Right ventricle myocardium superior (tissue), 1 donor: ENCODE results near the gene TNIP2. TPM values are rescaled to one million over a fixed set of nuclear protein-coding genes. Genes with fewer than 3 reads are reported as not detected.
"Not testable (repeated sequence)": the region's sequence is repeated elsewhere in the genome, so short reads cannot be mapped to it uniquely, and the experiment has no call there.

Source experiments
- ATAC-seq: fragments of 200-7000 bp; cut with Tn5 transposase; one replicate; pipeline ENCODE4 v1.9.1; 2020; ENCODE audit warnings: mild to moderate bottlenecking; ENCODE audit not compliant: poor library complexity
- DNase-seq: peaks from one replicate; pipeline ENCODE4 v3.0.0-alpha.2; 2020
- intact Hi-C: fragments of 100-400 bp; cut with DNase I; formaldehyde crosslinking; loops from one replicate; pipeline ENCODE4 v1.11.2; 2022
- total RNA-seq: library from RNA; stranded (reverse); fragmentation: NEBNext Ultra II Directional; extraction: Animal tissue kit (Norgen Biotek cat#: 25700); gene quantifications from one replicate; pipeline ENCODE4 v1.2.1, GENCODE V29; 2021
- donor health status: DM: no; HTN: yes; CAD: no; lungs with severe emphysema.

TNIP2 gene
- total RNA-seq, 1 donor from 2014 or later: 25.9 TPM

DNA sequence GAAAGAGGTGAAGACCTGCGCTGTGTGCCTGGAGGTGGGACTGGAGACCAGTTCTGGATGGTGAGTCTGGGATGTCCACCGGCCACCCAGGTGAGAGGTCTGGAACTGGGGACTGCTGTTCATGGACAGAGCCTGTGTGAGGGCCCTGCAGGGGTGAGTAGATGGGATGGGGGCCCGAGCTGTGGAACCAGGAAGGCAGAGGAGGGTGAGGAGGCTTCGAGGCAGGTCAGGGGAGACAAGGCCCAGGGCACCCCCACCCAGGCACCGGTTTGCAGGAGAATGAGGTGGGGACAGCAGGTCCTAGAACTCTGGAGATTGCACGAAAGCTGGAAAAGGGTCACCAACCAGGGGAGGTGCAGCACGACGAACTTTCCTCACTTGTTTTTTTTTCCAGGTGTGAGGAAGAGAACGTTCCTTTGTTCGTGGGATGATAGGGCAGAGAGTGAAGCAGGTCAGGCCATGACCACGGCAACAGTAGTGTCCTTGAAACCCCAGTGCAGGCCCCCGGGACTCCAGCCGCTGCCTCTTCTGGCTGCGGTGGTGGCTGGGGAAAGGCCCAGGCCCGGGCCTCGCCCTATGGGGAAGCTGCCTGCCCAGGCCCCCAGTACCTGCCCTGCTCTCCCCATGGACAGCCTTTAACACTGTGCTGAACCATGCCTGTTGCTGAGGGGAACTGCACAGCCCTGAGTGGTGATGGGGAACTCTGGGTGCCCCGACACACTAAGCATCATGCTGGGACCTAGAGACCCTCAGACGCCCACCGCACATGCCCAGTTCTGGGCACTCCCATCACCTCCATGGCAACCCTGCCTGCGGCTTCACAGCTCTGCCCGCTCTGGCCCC is 22.9 kb downstream of the TNIP2 start:
- no peak for DNase-seq
- intact Hi-C loops: no loop called here
- peak; percentile 13 for ATAC-seq

- DNase-seq (no peak), ATAC-seq (no peak)
- intact Hi-C loops: no loop called here
Measured at GRCh38 chr4:2732526-2732925, 23.6 kb downstream of the TNIP2 start.

DNA sequence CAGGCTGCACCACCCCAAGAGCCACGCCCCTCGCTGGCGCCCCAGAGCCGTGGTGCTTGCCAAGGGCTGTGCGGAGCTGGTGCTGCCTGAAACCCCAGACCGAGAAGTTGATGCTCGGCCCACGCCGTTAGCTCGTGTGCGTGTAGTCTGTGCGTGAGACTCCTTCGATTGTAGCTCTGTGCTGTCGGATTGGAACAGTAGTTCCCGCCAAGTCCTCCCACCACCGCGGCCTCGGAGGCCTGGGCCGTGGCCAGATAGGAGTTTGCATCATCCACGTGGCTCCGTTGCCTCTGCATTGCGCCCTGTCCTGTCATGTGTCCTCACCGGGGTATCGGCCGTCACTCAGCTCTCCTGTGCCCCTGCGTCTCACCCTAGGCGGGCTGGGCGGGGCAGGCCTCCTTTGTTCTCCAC is 24.2 kb downstream of the TNIP2 start:
- intact Hi-C loops: no loop called here
- ATAC-seq (no peak), DNase-seq (no peak)

- ATAC-seq (no peak), DNase-seq (no peak)
- intact Hi-C loops: no loop called here
Measured at GRCh38 chr4:2729533-2729875, 26.6 kb downstream of the TNIP2 start.

DNA sequence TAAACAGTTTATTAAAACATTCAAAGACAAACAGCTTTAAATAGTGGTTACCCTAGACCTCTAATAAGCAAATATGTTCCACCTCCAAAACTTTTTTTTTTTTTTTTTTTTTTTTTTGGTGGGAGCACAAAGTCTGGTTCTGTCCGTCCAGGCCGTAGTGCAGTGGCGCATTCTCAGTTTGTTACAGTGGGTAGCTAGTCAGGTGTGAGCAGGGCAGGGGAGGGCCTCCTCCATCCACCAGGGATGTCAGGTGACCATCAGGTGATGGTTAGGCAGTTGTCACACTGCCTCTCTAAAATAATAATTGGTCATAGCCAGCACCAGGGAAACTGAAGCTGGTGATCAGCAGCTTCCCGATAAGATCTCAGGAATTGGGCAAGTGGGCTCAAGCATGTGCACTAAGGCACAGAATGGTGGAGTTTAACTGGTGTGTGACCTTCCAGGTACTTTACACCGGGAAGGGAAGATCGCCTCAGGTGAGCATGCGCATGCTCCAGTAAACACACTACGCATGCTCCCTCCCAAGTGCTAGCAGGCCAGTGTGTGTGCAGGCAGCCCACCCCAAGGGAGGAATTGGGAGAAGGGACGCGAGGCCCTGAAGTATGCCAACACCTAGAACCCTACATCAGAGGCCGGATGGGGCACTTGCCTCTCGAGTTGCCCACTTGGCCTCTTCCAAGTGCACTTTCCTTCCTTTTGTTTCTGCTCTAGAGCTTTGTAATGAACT is 27.2 kb downstream of the TNIP2 start:
- no peak for ATAC-seq
- intact Hi-C loops: no loop called here

DNA sequence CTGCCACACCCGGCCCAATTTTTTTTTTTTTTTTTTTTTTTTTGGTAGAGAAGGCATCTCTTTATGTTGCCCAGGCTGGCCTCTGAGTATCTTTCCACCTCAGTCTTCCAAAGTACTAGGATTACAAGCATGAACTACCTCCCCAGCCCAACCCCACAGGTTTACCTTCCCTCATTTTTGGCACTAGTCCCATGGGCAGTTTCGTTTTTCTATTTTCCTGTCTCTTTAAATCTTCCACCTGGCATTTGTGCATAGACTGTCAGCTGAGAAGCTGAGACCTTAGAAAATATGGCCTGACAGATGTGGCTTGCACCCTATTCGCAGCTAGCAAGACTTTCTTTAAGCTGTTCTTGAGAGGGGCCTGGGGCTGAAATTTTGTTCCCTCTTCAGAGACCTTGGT is 27.9 kb downstream of the TNIP2 start:
- DNase-seq (no peak), ATAC-seq (no peak)
- intact Hi-C loops: no loop called here

More for the DNA sequence above, 27.2 kb downstream of the TNIP2 start:
- DNase-seq: no peak

DNA sequence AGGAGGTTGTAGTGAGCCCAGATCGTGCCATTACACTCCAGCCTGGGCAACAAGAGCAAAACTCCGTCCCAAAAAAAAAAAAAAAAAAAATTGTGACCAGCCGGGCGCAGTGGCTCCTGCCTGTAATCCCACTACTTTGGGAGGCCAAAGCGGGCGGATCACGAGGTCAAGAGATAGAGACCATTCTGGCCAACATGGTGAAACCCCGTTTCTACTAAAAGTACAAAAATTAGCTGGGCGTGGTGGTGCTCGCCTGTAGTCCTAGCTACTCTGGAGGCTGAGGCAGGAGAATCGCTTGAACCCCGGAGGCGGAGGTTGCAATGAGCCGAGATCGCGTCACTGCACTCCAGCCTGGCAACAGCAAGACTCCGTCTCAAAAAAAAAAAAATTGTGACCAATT is 29.3 kb downstream of the TNIP2 start:
- intact Hi-C loops, DNase-seq, ATAC-seq: not testable (repeated sequence)

- DNase-seq (no peak), ATAC-seq (no peak)
- intact Hi-C loops: no loop called here
Measured at GRCh38 chr4:2725380-2725779, 30.8 kb downstream of the TNIP2 start.

DNA sequence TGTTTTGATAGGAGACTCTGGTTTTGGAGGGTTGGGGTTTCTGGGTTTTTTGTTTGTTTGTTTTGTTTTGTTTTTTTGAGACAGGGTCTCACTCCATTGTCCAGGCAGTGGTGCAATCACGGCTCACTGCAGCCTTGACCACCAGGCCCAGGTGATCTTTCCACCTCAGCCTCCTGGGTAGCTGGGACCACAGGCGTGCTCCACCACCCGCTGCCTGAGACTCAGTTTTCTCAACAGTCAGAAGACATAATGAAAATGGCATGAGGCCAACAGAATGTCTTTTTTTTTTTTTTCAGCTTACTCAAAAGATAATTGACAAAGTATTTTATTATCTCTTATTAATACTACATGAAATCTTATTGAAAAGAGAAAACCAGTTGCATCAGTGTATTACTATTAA is 32.4 kb downstream of the TNIP2 start:
- ATAC-seq: no peak
- DNase-seq: no peak
- intact Hi-C loops: no loop called here

DNA sequence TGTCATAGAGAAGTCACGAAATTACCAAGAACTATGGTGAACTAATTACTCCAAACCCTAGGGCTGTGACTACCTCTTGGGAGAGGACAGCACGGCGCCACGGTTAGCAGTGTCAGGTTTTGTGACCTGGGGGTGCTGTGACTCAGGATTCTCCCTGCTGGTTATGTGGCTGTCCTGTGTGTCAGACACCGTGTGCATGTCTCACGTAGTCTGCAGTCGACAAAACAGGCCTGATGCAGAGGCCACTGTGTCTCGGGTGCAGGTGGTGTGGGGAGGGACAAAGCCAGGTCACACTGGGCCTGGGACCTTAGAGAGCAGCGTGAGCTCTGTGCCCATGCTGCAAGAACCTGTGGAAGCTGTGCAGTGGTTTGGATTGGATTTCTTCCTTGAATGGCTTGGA is 34.1 kb downstream of the TNIP2 start:
- intact Hi-C loops: no loop called here
- no peak for ATAC-seq
- no peak for DNase-seq

GRCh38 chr4:2721586-2721985 is 34.5 kb downstream of the TNIP2 start:
- DNase-seq (no peak), ATAC-seq (no peak)
- intact Hi-C loops: no loop called here

DNA sequence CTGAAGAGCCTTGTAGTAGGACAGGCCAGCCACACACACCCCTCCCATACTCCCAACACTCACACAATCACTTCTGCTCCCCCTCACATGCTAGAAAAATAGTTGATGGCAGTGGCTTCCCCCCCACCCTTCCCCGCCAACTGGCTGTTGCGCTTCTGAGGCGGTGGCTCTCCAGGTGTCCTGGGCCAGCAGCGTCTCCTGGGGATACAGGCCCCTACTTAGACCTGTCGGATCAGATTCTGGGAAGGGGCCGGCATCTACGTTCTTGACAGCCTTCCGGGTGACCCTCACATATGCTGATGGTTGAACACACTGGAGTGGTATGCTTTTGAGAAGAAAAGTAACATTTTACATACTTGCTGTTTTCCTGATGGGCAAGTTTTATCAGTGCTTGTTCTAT is 39.9 kb downstream of the TNIP2 start:
- DNase-seq: no peak
- ATAC-seq: no peak
- intact Hi-C loops: no loop called here

DNA sequence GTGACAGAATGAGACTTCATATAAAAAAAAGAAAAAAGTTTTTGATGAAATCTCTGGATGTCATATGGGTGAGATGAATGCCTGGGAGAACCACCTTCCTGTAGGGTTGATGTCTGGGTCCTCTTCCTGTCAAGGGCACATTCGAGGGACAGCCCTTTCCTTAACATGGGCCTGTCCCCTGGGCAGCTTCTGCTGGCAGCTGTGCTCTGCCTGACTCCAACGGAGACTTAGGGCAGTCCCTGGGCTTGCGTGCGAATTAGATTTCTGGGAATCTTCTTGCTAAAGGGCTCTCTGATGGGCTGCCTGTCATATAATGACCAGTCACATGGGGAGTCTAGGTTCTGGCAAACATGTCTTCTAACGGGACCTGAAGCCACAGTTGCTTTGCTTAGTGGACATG is 40.7 kb downstream of the TNIP2 start:
- DNase-seq (no peak), ATAC-seq (no peak)
- intact Hi-C loops: no loop called here

DNA sequence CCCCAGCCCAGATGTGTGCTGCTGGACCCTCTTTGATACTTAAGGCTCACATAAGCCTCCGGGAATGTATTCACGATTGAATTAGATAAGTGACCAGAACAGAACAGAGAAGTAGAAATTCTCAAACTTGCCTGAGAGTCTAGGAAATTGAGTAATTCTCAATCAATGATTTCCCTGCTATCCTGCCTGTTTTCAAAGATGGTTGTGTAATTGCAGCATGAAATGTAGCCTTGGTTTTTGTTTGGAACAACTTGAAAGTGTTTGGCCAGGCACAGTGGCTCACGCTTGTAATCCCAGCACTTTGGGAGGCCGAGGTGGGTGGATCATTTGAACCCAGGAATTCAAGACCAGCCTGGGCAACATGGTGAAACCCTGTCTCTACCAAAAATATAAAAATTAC is 41.2 kb downstream of the TNIP2 start:
- DNase-seq: no peak
- intact Hi-C loops: no loop called here
- ATAC-seq: no peak

GRCh38 chr4:2714061-2714770 is 41.9 kb downstream of the TNIP2 start:
- intact Hi-C loops: no loop called here
- ATAC-seq (peak; percentile 81), DNase-seq (no peak)

DNA sequence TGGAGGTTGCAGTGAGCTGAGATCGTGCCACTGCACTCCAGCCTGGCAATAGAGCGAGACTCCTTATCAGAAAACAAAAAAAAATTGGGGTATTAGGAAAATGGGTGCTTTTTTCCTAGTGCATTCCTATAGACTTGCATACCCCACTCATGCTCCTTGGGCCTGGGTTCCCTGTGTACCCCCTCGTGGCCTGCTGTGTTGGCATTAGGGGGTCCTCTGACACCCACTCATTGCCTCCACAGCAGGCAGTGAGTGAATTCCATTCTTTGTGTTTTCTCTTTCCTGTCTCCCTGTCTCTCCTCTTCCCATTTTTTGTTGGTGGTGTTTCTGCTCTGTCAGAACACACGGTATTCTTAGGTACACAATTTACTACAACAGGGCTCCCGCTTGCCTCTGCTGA is 42.8 kb downstream of the TNIP2 start:
- intact Hi-C loops: no loop called here
- ATAC-seq (no peak), DNase-seq (no peak)

DNA sequence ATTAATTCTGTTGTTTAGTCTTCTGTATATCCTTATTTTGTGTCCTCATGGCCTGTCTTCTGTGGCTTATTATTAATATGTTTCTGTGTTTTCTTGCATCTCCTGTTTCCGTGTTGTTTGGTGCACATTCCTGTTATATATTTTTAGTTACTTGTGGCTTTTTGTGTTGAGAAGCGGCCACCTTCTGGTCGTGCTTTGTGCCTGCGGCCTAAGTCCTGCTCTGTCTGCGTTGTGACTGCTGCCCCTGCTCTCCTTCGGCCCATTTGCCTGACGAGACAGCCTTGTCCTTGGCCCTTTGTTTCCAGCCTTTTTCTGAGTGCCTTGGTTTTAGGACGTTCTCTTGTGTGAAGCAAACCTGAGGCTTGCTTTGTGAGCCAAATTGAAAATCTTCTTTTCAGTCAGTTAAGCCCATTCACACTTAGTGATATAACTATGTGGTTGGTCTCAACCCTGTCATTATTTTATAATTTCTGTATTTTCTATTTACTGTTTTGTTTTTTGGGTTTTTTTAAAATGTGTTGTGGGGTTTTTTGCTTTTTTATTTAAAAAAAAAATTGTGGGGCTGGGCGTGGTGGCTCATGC is 43.8 kb downstream of the TNIP2 start:
- no peak for ATAC-seq
- intact Hi-C loops: no loop called here
- no peak for DNase-seq

GRCh38 chr4:2702770-2703169 is 53.4 kb downstream of the TNIP2 start:
- intact Hi-C loops: no loop called here
- ATAC-seq (no peak), DNase-seq (no peak)

DNA sequence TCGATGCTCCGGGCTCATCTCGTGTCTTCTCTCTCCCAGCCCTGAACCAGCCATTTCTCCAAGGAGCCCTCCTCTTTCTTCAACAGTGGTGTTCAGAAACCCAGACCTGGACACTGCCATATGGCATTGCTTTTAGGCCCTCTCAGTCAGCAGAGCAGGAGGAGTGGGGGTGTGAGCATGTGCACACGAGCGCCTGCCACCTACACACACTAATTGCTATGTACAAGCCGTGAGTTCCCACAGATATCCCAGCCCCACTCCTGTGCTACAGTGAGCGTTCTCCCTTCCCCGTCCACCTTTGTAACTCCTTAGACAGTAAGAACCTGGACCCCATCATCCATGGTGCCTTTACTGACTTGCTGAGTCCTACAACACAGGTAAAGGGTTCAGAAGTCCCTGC is 53.8 kb downstream of the TNIP2 start:
- no peak for DNase-seq
- ATAC-seq: no peak
- intact Hi-C loops: no loop called here
